ENCODE results near the gene NUP210L.

- TF ChIP-seq POLR2AphosphoS5 (IDR thresholded peaks at IDR 0.05) (no peak), CTCF (IDR thresholded peaks at IDR 0.05) (no peak), EP300 (IDR thresholded peaks at IDR 0.05) (no peak)
These were observed 60.5 kb downstream of the NUP210L start for GRCh38 chr1:154094411-154094810.

Measured in stomach (tissue), 4 donors.